GM19463 (cell line): ENCODE measurements around the gene NEDD9.

Experiments used
- ATAC-seq: cut with Tn5 transposase; IDR thresholded peaks from one replicate; pipeline ENCODE4 v1.9.1; 2021; ENCODE audit warnings: mild to moderate bottlenecking, moderate library complexity; ENCODE audit not compliant: unreplicated experiment

Gene NEDD9

DNA sequence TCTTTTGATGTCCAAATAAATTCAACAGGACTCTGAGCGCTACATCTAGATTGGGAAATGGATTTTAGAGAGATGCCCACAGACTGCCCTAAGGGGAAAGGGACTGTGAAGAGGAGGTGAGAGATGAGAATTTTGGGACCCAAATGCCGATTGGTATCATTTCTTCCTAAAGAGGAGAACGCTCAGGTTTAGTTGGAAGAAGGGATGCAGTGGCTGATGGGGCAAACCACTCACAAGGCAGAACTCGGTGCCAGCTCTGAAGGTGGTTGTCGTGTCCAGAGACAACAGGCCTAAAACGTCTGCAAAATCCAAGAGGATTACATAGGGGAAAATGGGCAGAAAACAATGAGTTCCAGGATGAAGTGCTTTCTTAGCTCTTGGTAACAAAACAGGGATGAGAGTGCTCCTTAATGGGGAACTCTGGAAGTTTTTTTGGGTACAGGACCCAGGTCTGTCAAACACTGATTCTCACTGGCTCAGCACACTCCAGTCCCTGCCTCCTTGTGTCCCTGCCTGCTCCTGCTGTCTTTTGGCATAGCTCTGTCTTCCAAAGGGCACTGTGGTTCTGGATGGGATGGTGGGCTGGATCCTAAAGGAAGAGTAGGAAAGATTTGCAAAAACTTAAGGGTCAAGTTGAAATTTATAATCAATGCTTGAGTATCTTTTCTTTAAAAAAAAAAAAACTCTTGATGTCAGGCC, 29.0 kb downstream of the NEDD9 start:
- ATAC-seq, result no peak

- ATAC-seq, result no peak
Measured at GRCh38 chr6:11202513-11203305, 29.8 kb downstream of the NEDD9 start.

DNA sequence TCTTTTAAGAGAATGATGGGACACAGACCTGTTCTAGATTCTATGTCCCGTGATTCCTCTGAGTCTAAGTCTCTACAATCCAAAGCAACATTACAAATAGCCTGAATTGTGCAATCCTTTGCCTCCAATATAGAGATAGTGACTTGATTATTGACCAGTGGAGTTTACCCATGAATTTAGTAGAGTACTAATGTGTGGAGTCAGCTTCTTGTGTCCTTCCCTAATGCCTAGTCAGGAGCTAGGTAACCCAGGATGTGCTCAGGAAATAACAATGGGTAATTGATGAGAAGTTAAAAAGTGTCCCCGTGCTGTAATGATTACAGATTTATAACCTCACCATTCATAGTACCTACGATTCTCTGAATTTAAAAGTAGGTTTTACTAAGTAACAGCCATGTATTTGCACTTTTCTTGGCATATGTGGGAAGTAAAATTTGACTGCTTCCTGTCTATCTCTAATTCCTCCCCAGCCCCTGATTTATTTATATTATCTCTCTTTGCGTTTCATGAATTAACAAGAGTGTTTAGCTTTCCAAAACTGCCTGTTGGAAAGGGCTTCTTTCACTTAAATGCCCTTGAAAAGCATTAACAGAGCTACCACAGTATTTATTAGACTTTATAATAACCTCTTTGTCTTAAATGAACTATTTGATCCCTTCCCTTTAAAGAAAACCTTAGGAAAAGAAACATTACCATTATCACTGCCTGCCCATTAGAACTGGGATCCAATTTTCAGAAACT, 30.5 kb downstream of the NEDD9 start:
- ATAC-seq, result no peak

DNA sequence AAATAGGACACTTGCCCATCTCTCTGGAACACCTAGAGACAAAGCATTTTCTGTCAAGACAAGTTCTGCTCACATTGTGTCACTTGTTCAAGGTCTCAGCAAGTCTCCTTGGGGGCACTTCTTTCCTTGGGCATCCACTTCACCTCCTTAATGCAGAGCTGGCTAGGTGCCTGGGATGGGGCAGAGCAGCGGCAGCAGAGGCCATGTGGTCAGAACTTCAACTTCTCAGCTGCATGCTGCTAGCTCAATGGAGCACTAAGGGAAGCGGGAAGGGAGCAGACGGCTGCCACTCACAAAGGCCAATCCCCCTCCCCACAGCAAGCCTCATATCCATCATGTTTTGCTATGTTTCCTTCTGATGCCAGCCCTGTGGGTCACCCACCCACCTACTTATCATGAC, 31.5 kb downstream of the NEDD9 start:
- ATAC-seq, result no peak

GRCh38 chr6:11200356-11200755, 32.1 kb downstream of the NEDD9 start:
- ATAC-seq, result no peak

DNA sequence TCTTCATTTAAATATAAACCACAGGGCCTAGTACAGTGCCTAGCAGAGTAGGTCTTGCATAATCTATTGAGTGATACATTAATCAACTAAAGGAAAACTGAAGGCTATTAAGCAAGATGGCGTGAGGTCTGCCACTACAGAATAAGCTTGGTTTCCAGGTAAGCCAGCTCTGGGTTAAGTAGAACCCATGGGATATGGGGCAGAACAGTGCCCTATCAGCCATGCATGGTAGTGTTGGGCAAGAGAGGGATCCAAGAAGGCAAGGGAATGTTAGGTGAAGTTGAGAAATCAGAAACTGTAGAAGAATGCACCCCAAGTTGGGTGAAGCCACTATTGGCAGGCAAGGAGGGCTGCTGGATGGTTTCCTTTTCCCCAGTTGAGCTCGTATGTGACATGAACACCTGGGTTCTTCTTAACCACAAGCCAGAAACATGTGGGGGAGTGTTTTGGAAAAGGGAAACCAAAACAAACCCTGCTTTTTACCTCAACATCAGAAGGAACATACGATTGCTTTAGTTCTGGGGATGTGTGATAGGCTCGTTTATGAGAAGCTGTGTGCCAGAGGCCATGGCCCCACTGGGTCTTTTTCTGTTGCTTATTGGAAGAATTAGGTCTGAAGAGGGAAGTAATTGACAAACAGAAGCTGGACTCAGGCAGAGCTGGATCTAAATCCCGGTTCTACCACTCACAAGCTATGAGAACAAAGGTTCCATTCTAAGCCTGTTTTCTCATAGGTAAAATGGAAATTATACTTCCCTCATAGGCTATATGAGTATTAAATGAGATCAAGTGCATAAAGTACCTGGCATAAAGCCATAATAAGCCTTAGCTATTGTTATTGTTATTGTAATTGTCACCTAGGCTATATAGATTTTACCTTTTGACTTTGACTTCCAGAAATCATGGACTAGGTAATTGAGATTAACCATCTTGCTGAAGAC, 33.5 kb downstream of the NEDD9 start:
- ATAC-seq, result no peak

DNA sequence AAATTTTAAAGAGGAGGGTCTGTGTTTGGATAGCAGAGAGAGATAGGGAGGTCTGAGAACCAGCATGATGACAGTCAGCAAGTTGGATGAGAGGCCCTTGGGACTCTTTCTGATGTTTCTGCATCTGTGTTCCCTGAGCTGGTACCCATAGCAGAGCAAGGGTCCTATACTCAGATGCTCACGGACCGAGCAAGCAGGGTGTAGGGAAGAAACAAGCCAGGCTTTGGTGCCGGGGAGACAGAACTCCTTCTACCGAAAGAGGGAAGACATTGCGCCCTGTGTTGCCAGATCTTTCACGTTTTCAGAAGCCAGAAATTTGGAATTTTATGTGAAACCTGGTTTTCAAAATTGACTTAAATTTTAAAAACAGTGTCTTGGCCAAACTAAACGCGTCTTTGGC, 34.6 kb downstream of the NEDD9 start:
- no peak for ATAC-seq

DNA sequence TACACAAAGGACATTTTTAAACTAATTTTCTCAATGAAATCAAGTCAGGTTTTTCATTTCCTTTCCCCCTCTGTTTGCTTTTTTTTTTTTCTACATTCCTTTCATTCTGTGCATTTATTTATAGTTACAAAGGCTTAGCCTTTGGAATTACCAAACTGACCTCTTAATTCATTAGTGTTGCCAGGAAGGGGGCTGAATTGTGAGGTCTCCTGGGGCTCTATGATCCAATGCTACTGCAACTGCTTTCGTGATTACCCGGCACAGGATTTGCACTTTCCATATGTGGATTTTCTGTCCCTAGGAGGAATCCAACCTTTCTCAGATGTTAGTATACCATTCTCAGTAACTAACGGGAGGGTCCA, 35.3 kb downstream of the NEDD9 start:
- ATAC-seq, result no peak

DNA sequence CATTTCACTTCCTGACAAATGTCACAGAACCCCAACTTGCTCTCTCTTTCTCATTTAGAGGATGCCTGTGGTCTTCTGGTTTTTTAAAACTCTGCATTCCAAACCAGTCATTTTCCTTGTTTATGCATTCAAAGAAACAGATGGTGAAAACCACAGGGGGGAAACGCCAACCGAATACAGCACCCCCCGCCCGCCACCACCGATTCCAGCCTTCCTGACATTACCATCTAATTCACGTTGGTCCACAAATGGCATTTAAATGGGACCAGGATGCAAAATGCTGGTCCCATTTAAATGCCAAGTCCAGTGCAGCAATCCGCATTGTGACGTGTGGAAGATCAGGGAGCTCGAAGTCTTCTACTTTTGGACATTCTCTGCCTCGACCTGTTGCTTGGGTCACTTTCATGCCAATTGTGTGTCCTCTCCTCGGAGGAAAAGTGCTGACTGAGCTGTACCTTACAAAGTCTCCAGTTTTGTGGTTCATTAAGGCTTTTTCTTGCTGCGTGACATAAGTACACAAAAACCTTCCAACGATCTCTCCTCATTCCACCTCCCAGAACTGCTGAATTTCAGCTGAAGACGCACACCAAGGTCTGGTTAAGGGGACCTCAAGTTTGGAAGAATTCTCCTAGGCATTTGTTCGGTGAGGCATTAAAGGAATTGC, 35.8 kb downstream of the NEDD9 start:
- ATAC-seq, result no peak

DNA sequence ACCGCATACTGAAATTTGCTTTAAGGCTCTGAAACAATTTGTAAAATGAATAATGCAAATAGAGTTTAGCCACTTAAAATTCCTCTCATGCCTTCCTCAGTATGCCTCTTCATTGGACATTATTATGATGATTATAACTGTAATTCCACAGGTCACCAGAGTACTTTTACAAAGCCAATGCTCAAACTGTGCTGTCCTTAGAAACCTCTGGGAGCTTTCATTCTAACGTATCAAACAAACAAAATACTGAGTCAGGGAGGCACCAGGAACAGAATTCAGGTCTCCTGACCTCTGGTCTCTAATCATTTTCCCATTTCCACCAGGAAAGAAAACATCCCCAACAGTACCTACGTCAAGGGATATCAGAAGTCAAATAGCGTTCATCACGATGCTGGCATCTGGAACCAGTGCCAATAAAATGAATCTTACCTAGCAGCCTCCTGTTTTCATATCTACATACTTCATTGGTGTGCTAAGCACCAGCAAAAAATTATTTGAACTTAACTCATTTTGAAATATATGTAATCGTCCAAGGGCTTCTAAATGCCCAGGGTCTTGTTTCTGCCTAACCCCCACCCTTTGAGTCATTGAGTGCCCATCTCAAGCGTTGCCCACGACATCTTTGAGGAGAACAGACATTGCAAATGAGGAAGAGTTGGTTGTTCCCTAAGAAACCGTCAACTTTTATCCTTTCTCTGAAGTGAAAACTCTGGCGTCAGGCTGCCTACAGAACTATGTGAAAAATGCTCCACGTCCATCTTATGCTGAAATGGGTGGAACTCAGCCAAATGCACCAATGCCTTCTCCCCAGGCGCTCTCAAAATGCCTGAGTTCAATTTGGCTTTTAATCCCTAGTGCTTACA, 37.9 kb downstream of the NEDD9 start:
- no peak for ATAC-seq

DNA sequence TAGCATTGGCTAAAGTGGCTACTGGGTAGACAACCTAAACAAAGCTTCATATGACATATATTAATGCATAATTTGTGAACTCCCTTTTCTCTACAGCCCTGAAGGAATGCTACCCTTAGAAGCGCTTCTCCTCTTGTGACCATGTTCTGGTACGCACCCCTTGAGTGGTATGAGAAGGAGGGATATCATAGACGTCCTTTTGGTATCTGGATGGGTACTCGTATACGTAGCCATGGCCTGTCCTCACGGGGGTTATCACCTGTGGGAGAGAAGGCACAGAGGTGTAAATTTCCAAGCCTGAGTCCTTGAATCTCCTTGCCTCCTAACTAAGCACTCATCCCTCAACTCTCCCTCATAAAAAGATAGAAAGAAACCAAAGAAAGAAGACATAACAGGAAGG, 39.0 kb downstream of the NEDD9 start:
- no peak for ATAC-seq

GRCh38 chr6:11192167-11192566, 40.3 kb downstream of the NEDD9 start:
- no peak for ATAC-seq

DNA sequence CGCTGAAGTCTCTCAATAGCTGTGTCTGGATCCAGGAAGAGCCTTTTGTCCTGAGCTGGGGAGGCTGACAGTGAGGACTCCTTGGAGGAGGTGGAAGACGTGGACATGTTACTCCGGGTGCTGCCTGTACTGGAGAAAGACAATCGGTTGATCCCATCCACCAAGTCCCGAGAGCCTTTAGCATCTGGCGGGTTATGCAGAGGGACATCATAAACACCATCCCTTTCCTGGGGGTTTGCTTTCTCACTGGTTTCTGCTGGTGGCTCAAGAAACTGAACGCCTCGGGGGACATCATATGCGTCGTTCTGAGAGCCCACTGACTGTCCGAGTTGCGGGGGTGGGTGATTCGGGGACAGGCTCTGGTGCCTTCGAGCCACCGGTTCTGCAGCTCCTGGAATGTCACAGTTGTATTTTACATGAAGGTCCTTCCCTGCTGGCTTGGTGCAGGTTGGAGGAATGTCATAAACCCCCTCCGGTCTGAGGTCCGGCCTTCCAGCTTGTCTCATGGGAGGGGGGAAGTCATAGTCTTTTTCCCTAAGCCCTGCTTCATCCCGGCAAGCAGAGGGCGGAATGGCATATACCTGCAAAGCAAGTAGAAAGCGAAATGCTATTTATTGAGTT, 41.7 kb downstream of the NEDD9 start:
- no peak for ATAC-seq

DNA sequence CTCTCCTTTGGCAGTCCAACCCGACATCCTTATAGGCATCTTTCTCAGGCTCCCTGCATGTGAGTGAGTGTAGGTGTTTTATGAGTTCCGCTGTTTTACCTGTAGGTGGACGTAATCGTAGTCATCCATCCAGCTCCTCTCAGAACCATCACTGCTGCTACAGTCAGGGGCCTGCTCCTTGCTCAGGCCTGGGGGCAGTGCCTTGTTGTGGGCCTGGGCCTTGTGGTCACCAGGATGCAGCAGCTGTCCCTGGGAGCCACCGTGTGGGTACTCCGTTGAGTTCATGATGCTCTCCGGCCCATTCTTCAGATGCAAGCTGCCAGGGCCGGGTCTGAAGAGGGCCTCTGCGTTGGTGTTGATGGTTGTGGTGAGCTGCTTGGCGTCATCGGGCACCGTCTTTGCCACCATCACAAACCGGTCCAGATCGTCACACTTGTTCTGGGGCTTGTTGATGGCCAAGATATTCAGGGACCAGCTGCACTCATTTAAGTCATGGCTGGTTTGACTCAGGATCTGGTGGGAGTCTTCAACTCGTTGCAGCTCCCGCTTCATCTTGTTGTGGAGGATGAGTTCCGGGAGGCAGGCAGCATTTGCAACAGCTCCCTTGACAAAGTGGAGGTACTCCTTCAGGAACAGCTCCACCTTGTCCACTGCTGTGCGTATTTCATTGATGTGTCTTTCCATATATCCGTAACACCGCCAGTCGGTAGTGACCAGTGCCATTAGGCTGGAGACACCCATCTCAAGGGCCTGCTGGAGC, 42.4 kb downstream of the NEDD9 start:
- no peak for ATAC-seq

- no peak for ATAC-seq
Measured at GRCh38 chr6:11188161-11188915, 44.1 kb downstream of the NEDD9 start.

DNA sequence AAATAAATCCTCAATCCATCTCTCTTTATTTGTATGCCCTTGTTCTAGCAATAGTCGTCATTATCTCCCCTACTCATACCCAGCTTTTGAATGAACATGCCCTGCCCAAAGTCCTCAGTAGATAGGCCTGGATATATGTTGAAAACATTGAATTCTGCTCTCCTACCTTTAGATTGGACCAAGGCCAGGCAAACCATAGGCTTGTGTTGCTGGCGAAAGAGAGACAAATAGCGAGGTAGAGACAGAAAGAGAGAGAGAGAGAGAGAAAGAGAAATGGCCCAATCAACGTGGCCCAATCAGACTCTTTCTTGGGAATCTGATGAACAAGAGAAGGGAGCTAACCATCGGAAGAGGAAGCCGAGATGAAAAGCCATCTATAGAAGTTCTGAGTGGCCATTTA, 45.2 kb downstream of the NEDD9 start:
- ATAC-seq, result no peak

GRCh38 chr6:11185204-11185842, 47.1 kb downstream of the NEDD9 start:
- ATAC-seq, result no peak
